Tibial nerve (tissue), 4 donors: ENCODE results near the gene GABBR2.

ENCODE experiments used
- CTCF ChIP-seq, 5 experiments: fragments of 200-600 bp in 3 of 5; fragments of 450-650 bp in 2 of 5; sonication (generic) in 3 of 5; IDR thresholded peaks; one replicate each; pipeline ENCODE4 v1.5.1; 2016 to 2019; ENCODE audit warnings: antibody characterized with exemption in 5 of 5, mild to moderate bottlenecking in 3 of 5, moderate library complexity in 2 of 5
- EP300 ChIP-seq, 2 donors: sonication (generic); formaldehyde crosslinking; IDR thresholded peaks; one replicate each; pipeline ENCODE4 v1.6.1; 2017; ENCODE audit warnings: antibody characterized with exemption in 2 of 2, mild to moderate bottlenecking in 1 of 2
- POLR2A ChIP-seq, 2 donors: fragments of 450-650 bp; IDR thresholded peaks; one replicate each; pipeline ENCODE4 v1.6.1; 2017; ENCODE audit warnings: antibody characterized with exemption in 2 of 2, mild to moderate bottlenecking in 2 of 2, moderate library complexity in 2 of 2

- no peak for TF ChIP-seq CTCF (IDR thresholded peaks at IDR 0.05)
- TF ChIP-seq POLR2A (IDR thresholded peaks at IDR 0.05): no peak
- TF ChIP-seq EP300 (IDR thresholded peaks at IDR 0.05): no peak
Observed at GRCh38 chr9:98335661-98336060, 373.1 kb downstream of the GABBR2 start.
